A549 (cell line): ENCODE measurements around the gene GJB2. TPM values are rescaled to one million over a fixed set of nuclear protein-coding genes. Genes with fewer than 3 reads are reported as not detected.

Experiments used
- ATAC-seq, 2 experiments: fragments of 200-7000 bp in 1 of 2; fragments of >200 bp in 1 of 2; cut with Nextera tagmentation in 1 of 2; cut with Tn5 transposase in 1 of 2; 3 replicates each; pipeline versions ENCODE4 v1.8.0 to v1.9.1; 2018 to 2020; ENCODE audit warnings: mild to moderate bottlenecking in 1 of 2, moderate library complexity in 1 of 2
- CTCF ChIA-PET: fragments of 300-600 bp; sonication (Branson Sonifier 250); formaldehyde crosslinking; extraction: SDS; loops from one replicate; lab custom pipeline; 2021; ENCODE audit warnings: antibody characterized with exemption, inconsistent platforms; lab: Yijun Ruan, JAX
- POLR2A ChIA-PET: fragments of 350-600 bp; formaldehyde crosslinking; extraction: SDS; loops from one replicate; lab custom pipeline; 2021; ENCODE audit warnings: antibody characterized with exemption, inconsistent platforms; lab: Yijun Ruan, JAX
- DNase-seq, 2 experiments: peaks; one replicate each; pipeline versions ENCODE4 v3.0.0 to v3.0.0-alpha.2; 2011 to 2016; ENCODE audit warnings: low read depth in 1 of 2, low spot score in 1 of 2
- FAIRE-seq: peaks from 2 replicates; lab custom pipeline; 2011; peaks lifted over from hg19 to GRCh38; lab: Jason Lieb, UNC
- H3K27ac ChIP-seq, 2 experiments: fragments of >200 bp; sonication (Bioruptor Twin); formaldehyde crosslinking; 3 replicates each; pipeline ENCODE4 v1.5.1; 2016 to 2017
- H3K4me1 ChIP-seq: fragments of >200 bp; sonication (Bioruptor Twin); formaldehyde crosslinking; 3 replicates; pipeline ENCODE4 v1.6.1; 2016
- H3K4me2 ChIP-seq: fragments of >200 bp; sonication (Bioruptor Twin); formaldehyde crosslinking; 3 replicates; pipeline ENCODE4 v1.6.1; 2016
- H3K4me3 ChIP-seq: fragments of >200 bp; sonication (Bioruptor Twin); formaldehyde crosslinking; 3 replicates; pipeline ENCODE4 v1.5.1; 2016
- H3K9me3 ChIP-seq: fragments of >200 bp; sonication (Bioruptor Twin); formaldehyde crosslinking; 3 replicates; pipeline ENCODE4 v1.6.1; 2016
- ATOH8 ChIP-seq: fragments of 250-450 bp; sonication (Bioruptor Pico); IDR thresholded peaks from 2 replicates; pipeline ENCODE4 v1.5.0; 2020; ENCODE audit warnings: low read depth, mild to moderate bottlenecking, moderate library complexity
- CBX8 ChIP-seq: fragments of 200-600 bp; sonication (generic); IDR thresholded peaks from 2 replicates; pipeline ENCODE4 v1.6.1; 2016
- CHD2 ChIP-seq: fragments of 150-350 bp; IDR thresholded peaks from 2 replicates; pipeline ENCODE4 v1.6.1; 2014; ENCODE audit warnings: low read length; ENCODE audit not compliant: partially characterized antibody
- ELK1 ChIP-seq: fragments of 150-350 bp; IDR thresholded peaks from 2 replicates; pipeline ENCODE4 v1.6.1; 2014; ENCODE audit warnings: low read depth, mild to moderate bottlenecking, low read length
- FOSL2 ChIP-seq, 2 experiments: fragments of 450-650 bp in 1 of 2; fragments of >200 bp in 1 of 2; sonication (Bioruptor Twin) in 1 of 2; formaldehyde crosslinking; IDR thresholded peaks; 2 replicates each; pipeline versions ENCODE4 v1.5.0 to v1.6.1; 2016 to 2020; ENCODE audit warnings: mild to moderate bottlenecking in 1 of 2, moderate library complexity in 1 of 2
- HDAC2 ChIP-seq: fragments of 200-600 bp; sonication (generic); IDR thresholded peaks from 2 replicates; pipeline ENCODE4 v1.6.1; 2016
- HEYL ChIP-seq: fragments of 250-450 bp; sonication (Bioruptor Pico); IDR thresholded peaks from 2 replicates; pipeline ENCODE4 v1.8.0; 2021; ENCODE audit warnings: mild to moderate bottlenecking, moderate library complexity
- JUN ChIP-seq, 2 experiments: fragments of >200 bp; sonication (Bioruptor Twin); formaldehyde crosslinking; IDR thresholded peaks; 2 replicates in 1 of 2; 3 replicates in 1 of 2; pipeline ENCODE4 v1.6.1; 2016 to 2017
- RCOR1 ChIP-seq: fragments of 150-350 bp; IDR thresholded peaks from 2 replicates; pipeline ENCODE4 v1.6.1; 2014; ENCODE audit warnings: antibody characterized with exemption, low read length, low read depth
- REST ChIP-seq: fragments of 200-600 bp; sonication (generic); IDR thresholded peaks from 2 replicates; pipeline ENCODE4 v1.6.1; 2016; ENCODE audit warnings: antibody characterized with exemption, mild to moderate bottlenecking, moderate library complexity
- RNF2 ChIP-seq: fragments of 200-600 bp; sonication (generic); IDR thresholded peaks from 2 replicates; pipeline ENCODE4 v1.6.1; 2016; ENCODE audit warnings: low read depth, mild to moderate bottlenecking, antibody characterized with exemption, moderate library complexity, borderline replicate concordance
- SMC3 ChIP-seq: fragments of >200 bp; sonication (Bioruptor Twin); formaldehyde crosslinking; IDR thresholded peaks from 3 replicates; pipeline ENCODE4 v1.6.1; 2018; ENCODE audit warnings: inconsistent platforms
- SREBF2 ChIP-seq: fragments of 450-650 bp; IDR thresholded peaks from 2 replicates; pipeline ENCODE4 v1.6.1; 2014; ENCODE audit warnings: mild to moderate bottlenecking, moderate library complexity
- WGBS: methylation state at CpG from one replicate; pipeline ENCODE4 v1.1.6; 2017; ENCODE audit errors: missing lambda C conversion rate; 5-methylcytosine and 5-hydroxymethylcytosine counted together
- polyA plus RNA-seq, 4 experiments: library from polyadenylated mRNA; depleted of rRNA in 3 of 4; stranded (reverse); fragments of >200 nt; fragmentation: RNase III in 1 of 4; extraction: RNeasy Plus Mini Kit Qiagen cat#74134 plus additional on column Dnase treatment in 1 of 4; gene quantifications; 2 replicates in 3 of 4; 3 replicates in 1 of 4; pipeline ENCODE4 v1.2.3, GENCODE V29; 2011 to 2017

The GJB2 gene
- polyA plus RNA-seq, 2 of the 4 experiments (the other 2 are of a cell fraction) = 0.40 to 0.66 TPM

- POLR2A ChIA-PET = no interaction called here
- 83% methylated on average over 11 of the region's 25 CpGs for WGBS
- FAIRE-seq = no peak
Measured at GRCh38 chr13:20232556-20233277, 40.0 kb upstream of the GJB2 start.

GRCh38 chr13:20231839-20232555 is 39.3 kb upstream of the GJB2 start, which contains the start of gene GJB6:
Gene GJB6 (minus strand): TSS chr13:20232319. CDS start chr13:20223480, 8,839 bp downstream.
- ATAC-seq (peak; percentile 56 to 67; a peak in 3 of 6 replicates), DNase-seq (no peak), FAIRE-seq (no peak)
- no peak for TF ChIP-seq ELK1
- no peak for TF ChIP-seq SMC3
- no peak for TF ChIP-seq RNF2
- no peak for TF ChIP-seq REST
- TF ChIP-seq HDAC2 = no peak
- no peak for TF ChIP-seq CBX8
- no peak for TF ChIP-seq FOSL2 (IDR thresholded peaks at IDR 0.05)
- no peak for TF ChIP-seq FOSL2 (CRISPR knock-in tag; IDR thresholded peaks at IDR 0.05)
- TF ChIP-seq HEYL (CRISPR knock-in tag) = no peak
- TF ChIP-seq JUN (IDR thresholded peaks at IDR 0.05) = no peak
- no peak for TF ChIP-seq SREBF2
- no peak for TF ChIP-seq ATOH8 (CRISPR knock-in tag)
- TF ChIP-seq RCOR1 = no peak
- Histone ChIP-seq H3K4me1 (no peaks in the 10 kb centered on the region), H3K9me3 (no peaks in the 10 kb centered on the region), H3K27ac (peak within 1 kb of the TSS in 1 of 2 experiments; percentile 71; a peak in 2 of 6 replicates), H3K4me2 (peak within 1 kb of the TSS; percentile 90), H3K4me3 (peak within 1 kb of the TSS; percentile 47)
- POLR2A ChIA-PET = no interaction called here
- CTCF ChIA-PET = no interaction called here
- WGBS = 13% methylated on average over 13 of the region's 85 CpGs

More at GRCh38 chr13:20232556-20233277, 40.0 kb upstream of the GJB2 start:
- Histone ChIP-seq H3K27ac (peak overlapping the region in 1 of 2 experiments; percentile 71; a peak in 2 of 6 replicates), H3K4me2 (peak overlapping the region; percentile 90), H3K4me1 (no peaks in the 10 kb centered on the region), H3K9me3 (no peaks in the 10 kb centered on the region), H3K4me3 (peak overlapping the region; percentile 47)
- no peak for TF ChIP-seq CHD2
- DNase-seq (no peak), ATAC-seq (no peak)
- CTCF ChIA-PET = no interaction called here
